Fibroblast of the aortic adventitia (primary cell): Measurements from ENCODE around the gene ABLIM2. TPM values are rescaled to one million over a fixed set of nuclear protein-coding genes. Genes with fewer than 3 reads are reported as not detected.
A peak's percentile ranks its signal among the peaks of the same experiment; 100 is the strongest.

Experiments used
- DNase-seq: peaks from one replicate; pipeline ENCODE4 v3.0.0-alpha.2; 2010; ENCODE audit warnings: low read depth
- H3K4me3 ChIP-seq: 2 replicates; pipeline ENCODE4 v1.5.1; 2011; ENCODE audit warnings: low read depth, mild to moderate bottlenecking, control low read depth, low read length, moderate library complexity
- total RNA-seq: library from RNA; depleted of rRNA; stranded (reverse); fragments of >200 nt; gene quantifications from 2 replicates; pipeline ENCODE4 v1.2.3, GENCODE V29; 2012; ENCODE audit warnings: low replicate concordance
- TF ChIP-seq, protein P1 (sequence below): IDR thresholded peaks from 2 replicates; pipeline ENCODE4 v1.5.1; 2011; ENCODE audit warnings: mild to moderate bottlenecking, low read length, control low read depth, inconsistent platforms; ENCODE audit not compliant: insufficient read depth

ABLIM2 gene
- total RNA-seq, 1 donor = under 0.01 TPM

DNA sequence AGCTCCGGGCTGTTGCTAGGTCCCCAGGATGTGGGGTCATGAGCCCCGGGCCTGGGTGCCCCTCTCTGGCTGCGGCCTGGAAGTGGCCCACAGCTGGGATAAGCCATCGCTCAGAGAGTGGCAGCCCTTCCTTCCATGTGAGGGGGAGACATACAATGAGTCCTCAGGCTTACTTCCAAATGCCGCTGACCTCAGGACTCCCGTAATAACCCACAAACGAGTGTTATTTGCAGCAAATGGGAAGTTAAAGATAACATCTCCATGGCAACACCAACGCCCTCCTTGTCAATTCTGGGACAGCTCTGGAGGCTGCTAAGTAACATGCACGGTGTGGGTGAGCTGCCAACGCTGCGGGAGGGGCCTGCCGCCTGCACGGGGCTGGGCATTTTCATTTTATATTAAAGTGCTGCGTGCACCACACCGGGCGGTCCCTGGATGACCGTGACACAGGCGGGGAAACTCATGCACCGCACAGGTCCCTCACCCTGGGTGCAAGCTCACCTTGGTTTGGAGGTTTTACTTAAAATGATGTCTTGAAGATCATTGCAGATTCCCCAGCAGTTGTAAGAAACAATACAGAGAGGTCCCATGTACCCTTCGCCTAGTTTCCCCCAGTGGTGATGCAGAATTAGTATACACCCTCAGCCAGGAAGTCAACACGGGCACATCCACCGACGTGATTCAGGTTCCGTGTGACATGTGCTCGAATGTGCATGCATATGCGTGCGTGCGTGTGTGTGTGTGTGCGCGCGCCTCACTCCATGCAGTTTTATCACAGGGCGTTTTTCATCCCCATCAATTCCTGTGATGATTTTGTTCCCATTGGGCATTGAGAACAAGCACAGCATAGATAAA lies 79.4 kb downstream of the ABLIM2 start:
- no peak overlapping the region for H3K4me3 ChIP-seq
- TF ChIP-seq, protein P1, sequence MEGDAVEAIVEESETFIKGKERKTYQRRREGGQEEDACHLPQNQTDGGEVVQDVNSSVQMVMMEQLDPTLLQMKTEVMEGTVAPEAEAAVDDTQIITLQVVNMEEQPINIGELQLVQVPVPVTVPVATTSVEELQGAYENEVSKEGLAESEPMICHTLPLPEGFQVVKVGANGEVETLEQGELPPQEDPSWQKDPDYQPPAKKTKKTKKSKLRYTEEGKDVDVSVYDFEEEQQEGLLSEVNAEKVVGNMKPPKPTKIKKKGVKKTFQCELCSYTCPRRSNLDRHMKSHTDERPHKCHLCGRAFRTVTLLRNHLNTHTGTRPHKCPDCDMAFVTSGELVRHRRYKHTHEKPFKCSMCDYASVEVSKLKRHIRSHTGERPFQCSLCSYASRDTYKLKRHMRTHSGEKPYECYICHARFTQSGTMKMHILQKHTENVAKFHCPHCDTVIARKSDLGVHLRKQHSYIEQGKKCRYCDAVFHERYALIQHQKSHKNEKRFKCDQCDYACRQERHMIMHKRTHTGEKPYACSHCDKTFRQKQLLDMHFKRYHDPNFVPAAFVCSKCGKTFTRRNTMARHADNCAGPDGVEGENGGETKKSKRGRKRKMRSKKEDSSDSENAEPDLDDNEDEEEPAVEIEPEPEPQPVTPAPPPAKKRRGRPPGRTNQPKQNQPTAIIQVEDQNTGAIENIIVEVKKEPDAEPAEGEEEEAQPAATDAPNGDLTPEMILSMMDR = no peak
- peak; percentile 37 for DNase-seq

DNA sequence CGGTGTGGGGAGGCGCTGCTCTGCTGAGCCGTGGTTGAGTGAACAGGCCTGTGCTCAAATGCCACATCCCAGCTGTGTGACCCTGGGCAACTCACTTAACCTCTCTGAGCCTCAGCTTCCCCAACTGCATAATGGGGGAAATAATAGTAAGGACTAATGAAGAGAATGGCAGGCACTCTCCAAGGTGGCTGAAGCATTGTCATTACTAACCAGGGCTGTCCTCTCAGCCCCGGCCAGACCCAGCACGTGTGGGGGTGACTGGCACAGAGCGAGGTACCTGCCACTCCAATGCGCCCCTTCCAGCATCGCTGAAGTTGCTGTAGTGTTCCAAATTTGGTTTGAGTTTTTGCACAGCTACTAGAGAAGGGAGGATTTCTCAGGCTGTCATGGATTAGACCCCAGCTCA lies 80.0 kb downstream of the ABLIM2 start:
- DNase-seq = no peak
- TF ChIP-seq, protein P1 = no peak
- no peak overlapping the region for H3K4me3 ChIP-seq

DNA sequence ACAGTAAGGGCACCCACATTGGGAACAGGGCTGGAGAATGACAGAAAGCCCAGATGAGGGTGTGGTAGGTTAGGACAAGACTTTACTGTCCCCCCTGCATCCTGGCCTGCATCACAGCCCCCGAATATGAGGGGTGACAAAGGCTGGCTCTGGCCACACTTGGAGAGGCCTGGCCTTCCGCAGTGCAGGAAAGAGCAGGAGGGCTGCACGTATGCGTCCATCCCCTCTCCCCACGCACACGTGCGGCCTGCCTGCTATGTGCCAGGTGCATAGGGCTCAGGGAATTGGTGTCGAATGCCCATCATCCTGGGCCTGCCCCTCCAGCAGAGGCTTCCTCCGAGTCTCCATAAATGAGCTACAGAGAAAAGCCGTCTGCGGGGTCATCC lies 80.5 kb downstream of the ABLIM2 start:
- H3K4me3 ChIP-seq = no peak overlapping the region
- TF ChIP-seq, protein P1 = no peak
- no peak for DNase-seq

DNA sequence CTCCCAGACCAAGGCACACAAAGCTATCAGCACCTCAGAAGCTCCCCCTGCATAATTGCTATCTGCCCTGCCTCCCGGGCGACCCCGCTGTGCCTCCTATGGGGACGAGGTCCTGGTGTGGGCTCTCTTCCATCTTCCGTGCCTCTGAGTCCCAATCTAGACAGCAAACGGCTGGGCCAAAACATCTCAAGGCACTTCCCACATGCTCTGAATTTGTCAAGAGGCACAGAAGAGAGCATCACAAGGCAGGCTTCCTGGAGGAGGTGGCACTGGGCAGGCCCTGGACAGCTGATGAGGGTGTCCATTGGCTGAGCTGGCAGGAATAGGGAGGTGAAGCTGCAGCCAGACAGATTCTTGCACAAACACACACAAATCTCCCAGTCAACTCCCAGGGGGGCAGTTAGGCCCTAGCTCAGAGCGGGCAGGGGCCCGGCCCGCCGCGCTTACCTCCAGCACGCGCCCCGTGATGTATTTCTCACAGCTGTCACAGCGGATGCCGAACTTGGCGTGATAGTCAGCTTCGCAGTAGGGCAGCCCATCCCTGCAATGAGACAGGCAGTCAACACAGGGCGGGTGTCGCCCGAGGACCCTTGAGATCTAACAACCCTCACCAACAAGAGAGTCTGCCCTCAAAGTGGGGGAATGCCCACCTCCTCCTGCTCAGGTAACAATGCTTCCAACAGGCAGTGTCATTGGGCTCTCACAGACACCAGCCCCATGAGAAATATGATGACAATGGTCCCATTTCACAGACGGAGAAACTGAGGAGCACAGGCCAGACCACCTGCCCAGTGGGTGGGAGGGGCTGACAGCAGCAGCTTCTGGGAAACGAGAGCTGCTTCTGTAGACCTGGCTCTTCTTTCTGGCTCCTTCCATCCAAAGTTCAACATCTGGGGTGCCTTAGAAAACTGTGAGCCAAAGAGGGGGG lies 81.2 kb downstream of the ABLIM2 start:
- TF ChIP-seq, protein P1 = no peak
- H3K4me3 ChIP-seq = no peak overlapping the region

DNA sequence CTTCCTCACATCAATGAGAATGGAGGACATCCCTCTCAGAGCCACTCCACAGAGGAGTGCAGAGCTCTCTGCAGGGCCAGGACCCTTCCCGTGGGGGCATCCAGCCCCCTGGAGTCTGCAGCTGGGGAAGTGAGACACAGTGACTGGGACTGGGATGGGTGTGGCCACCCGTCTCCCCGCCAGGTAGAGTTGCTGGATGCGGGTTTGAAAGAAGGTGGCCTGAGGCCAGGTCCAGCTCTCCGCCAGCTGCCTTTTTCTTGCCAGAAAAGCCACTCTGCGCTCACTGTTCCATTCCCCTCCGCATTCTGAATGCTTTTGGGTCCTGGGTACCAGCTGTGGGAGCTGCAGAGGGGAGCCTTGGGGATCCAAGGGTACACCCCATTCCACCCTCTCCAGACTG lies 82.6 kb downstream of the ABLIM2 start:
- no peak overlapping the region for H3K4me3 ChIP-seq
- TF ChIP-seq, protein P1 = no peak
- no peak for DNase-seq

More for the DNA sequence above, 81.2 kb downstream of the ABLIM2 start:
- no peak for DNase-seq

DNA sequence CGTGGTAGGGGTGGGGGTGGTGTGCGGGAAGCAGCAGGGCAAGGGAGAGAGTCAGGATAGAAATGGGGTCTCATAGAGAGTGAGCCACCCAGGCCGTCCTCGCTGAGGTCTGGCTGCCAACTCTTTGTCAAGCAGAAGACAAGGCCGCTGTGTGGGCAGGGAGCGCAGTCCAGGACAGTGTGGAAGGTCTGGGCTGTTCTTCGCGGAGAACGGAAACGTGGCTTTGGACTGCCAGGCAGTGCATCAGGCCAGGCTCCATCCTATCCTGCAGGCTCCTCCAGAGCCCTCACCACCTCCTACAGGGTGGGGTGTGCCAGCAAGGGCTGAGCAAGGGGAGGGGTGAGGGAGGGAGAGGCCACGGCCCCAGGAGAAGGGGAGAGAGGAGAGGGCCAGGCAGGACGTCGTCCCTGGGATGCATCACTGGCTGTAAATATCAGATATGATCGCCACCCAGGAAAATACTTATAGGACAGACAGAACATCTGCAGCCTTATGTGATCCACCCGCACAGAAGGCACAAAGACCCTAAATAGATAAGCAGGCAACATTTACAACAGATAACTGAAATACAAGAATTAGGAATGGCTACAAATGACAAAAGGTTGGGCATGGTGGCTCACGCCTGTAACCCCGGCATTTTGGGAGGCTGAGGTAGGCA lies 85.3 kb downstream of the ABLIM2 start:
- H3K4me3 ChIP-seq = no peak overlapping the region
- no peak for DNase-seq
- TF ChIP-seq, protein P1 = no peak
